ENCODE results near the gene WSCD1.
A peak's percentile ranks its signal among the peaks of the same experiment; 100 is the strongest.

WSCD1 gene

DNA sequence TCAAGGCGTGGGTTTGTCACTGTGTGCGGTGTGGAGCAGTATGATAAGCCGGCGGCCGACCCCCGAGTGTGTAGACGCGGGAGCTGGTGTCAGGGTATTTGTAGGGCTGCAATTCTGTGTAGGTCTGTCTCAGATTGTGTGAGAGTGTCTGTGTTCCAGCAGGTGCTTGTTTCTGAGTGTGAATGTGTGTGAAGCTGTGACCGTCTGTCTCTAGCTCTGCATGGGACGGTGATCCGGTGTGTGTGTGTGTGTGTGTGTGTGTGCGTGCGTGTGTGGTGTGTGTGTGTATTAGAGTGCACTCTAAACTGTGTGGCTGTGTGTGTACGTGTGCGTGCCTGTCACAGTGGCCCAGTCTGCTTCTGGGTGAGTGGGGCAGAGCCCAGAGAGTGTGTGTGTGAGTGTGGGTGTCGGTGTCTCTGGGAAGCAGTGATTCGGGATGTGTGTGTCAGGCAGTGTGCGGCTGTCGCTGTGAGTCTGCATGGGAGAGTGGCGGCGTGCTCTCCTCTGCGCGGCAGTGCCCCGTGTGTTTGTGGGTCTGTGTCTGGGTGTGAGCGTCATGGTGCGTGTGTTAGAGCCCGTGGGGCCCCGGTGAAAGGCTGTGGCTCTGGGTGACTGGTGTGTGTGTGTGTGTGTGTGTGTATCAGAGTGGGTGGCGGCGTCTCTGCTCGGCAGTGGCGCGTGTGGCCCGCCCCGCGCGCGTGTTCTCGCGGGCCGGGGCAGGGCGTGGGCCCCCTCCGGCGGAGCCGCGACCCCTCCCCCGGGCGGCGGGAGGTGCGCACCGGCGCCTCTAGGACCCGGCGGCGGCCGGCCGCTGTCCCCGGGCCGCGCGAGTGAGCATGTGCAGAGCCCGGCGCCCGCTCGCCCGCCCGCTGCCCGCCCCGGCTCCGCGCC lies at the start of gene WSCD1:
WSCD1 (plus strand) TSS at position 841 of the 891 bp plus-strand sequence. CDS start 10,280 bp downstream, outside the sequence.
- DNase-seq (ENCODE audit: low spot score): peak; percentile 39

DNA sequence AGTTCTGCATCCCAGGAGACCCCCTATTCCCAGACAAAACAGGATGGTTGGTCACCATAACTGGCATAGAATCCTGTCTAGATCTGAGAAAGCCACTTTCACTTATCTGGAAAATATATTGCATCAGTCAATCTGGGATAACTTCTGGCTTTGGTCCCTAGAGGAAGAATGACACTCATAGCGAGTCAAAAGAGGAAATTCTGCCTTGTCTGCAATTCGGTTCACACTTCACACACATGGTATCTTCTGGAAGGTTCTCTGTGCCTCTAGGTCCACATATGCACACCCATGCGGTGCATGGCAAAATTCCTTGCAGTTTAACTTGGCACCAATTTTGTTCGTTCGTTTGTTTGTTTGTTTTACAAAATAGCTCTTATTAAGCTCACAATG lies 49.2 kb upstream of the WSCD1 start:
- no peak for DNase-seq (ENCODE audit: low spot score)

DNA sequence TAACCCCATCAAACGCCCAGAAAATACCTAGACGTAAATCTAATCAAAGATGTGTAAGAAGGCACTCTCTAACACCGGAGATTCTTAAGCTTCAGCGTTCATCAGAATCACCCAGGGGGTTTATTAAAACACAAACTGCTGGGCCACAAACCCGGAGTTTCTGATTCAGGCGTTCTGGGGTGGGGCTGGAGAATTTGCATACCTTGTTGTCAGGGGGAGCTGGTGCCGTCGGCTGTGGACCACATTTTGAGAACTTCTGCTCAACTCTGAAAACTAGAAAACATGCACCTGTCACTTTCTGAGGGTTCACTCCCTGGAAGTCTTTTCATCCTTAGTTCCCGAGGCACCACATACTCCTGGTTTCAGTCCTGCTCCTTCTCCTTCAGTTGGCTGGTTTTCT lies 48.6 kb upstream of the WSCD1 start:
- DNase-seq (ENCODE audit: low spot score): no peak

DNA sequence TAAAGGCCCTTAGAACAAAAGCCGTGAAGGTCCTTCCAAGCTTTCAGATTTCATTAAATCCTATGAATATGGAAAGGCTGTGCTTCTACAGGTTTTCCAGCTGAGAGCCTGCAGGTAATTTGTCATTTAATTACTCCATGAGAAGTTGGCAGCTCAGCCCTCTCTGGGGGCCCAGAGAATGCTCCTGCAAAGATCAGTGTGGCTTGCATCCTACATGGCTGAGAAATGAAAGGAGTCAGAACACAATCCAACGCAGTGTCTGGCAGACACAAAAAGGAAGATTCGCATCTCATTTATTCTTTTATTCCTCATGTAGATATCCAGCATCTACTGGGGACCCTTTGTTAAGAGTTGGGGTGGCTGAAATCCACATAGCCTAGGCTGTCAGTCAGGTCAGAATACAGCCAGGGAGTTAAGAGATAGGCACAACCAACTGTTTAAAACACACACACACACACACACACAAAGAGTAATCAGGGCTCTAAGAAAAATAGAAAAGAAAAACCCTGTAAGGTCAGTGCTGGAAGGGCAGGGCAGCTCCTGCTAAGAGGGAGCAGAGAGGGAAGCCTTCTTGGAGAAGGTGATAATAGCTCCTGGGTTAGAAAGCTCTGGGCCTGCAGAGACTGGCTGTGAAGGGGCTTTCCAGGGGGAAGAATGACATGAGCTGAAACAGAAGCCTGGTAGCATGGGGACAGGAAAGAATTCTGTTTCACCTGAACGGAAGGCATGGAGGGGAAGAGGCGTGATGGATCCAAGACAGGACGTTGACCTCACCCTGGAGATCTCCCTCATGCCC lies 46.9 kb upstream of the WSCD1 start:
- no peak for DNase-seq (ENCODE audit: low spot score)

DNA sequence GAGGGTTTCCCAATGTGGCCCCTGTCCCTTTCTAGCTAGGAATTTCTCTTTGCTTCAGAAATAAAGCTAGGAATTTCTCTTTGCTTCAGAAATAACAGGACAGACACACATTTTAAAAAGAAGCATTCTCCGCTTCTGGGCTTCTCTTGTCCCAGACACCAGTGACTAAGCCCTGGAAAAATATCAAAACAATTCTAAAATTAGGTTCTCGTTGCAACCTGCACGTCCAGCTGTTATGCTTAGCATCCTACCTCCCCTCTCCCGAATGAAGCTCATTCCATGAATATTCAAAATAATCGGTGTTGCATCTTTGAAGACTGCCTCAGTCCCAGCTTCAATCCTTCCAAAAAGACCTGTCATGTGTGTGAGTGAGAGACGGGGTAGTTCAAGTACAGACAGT lies 45.6 kb upstream of the WSCD1 start:
- no peak for DNase-seq (ENCODE audit: low spot score)

DNA sequence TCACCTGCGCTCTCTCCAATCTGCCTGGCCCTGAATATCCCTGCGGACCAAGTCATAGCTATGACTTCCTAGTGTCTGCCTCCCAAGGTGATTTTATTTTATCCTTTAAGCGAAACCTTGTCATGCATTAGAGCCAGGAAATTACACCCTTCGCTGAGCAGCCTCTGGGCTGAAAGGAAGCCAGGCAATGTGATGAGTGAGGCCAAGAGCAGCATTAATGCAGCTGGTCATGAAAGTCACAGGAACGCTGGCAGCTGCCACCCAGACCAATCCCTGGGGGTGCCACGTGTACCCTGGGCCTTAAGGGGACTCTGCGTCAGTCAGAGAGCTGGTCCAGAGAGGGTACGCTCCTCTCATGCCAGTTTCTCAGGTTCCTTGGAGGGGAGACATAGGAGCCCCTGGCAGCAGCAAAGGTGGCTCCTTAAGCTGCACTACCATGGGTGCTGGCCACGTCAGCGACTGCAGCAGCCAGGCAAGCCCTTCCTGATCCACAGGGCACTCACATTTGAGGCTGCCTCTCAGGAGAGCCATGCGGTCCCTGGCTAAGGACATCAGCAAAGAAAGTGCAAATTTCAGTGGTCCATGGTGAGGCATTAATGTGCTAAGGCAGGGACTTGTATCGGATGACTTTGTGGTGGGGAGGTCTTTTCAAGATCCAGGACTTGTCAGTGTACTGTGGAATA lies 42.7 kb upstream of the WSCD1 start:
- DNase-seq (ENCODE audit: low spot score): no peak

DNA sequence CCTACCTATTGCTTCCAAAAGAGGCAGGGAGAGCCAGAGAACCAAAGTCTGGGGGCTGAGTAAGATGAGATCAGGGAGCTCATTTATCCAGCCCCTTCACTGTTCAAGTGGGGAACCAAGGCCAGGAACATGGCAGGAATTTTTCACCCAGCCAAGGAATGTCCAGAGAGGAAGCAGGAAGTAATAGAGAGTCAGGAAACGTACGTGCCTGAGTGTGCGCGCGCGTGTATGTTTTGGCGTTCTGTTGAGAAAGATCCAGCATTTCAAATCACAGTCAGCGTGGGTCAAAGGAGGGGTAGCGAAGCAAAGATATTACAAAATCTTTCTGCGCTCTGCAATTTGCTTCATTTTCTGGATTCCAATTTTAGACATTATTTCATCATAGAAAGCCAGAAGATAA lies 41.9 kb upstream of the WSCD1 start:
- DNase-seq (ENCODE audit: low spot score): no peak

DNA sequence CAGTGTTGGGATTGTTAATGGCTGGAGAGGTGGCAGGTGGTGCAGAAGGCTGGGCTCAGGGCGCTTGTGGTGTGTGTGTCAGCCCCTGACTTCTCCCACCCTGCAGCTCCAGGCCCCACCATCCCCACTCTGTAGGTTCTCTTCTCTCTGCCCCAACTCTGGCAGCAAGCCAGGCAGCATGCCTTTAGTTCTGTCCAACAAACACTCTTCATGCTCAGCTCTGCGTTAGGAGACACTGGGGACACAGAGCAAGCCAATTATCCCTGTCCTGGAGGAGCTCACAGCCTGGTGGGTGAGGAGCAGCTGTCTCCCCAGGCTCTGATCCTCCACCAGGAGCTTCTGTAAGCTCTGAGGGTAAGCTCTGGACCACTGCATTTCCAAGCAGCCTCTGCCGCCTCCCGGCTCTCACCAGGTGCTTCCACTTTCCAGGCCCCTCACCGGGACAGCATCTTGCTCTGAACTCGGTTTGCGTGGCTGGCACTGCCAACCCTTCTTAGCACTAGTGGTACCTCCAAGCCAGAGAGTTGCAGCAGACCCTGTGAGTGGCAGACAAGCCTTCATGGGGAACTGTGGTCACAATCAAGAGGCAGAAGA lies 34.3 kb upstream of the WSCD1 start:
- no peak for DNase-seq (ENCODE audit: low spot score)

DNA sequence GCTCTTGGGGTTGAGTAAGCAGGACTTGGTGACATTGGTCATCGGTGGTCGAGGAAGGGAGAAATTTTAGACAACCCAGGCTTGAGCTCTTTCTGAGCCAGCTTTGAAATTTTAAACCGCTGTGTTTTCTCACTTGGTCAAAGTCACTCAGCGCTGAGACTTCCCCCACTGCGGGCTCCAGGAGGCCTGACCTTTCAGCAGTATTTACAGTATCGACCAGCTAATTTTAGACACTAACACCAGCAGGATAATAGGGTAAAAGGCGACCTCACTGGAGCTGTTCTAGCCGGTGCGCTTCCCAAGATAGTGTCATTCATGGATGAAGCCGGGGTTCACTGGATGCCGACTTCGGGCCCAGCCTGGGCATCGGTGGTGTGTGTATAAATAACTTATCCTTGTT lies 29.7 kb upstream of the WSCD1 start:
- no peak for DNase-seq (ENCODE audit: low spot score)

DNA sequence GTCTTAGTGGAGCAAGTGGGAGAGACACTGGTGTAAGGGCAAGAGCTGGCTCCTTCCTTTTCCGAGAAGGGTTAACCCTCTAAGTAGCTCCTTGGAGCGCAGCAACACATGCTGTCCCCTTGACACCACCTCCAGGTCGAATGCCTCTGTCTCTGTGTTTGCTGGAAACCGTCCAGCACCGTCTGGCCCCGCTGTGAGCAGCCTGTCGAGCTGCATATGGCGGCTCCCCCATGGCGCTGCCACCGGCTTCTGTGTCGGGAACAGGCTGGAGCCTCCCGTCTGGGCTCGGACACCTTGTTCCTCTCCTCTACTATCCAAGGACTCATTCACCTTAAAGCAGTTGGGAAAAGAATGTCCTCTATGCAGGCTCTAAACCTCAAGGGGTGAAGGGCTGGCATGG lies 28.9 kb upstream of the WSCD1 start:
- DNase-seq (ENCODE audit: low spot score): no peak

DNA sequence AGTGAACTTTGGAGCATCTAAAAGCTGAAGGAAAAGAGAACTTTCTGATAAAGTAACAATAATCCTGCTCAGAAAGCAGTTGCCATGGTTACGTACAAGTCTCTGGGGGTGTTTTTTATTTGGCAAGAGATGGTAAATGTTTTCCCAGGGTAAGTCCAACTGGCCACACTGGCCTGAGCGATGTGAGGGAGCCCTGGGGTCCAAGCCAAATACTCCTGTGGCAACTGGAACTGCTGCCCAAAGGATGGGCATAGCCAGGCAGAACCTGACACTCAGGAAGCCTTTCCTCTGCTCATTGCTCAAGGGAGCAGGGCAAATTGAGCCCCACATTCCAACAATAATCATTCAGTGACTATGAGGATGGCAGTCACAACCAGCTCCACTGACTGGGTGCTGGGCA lies 26.8 kb upstream of the WSCD1 start:
- DNase-seq (ENCODE audit: low spot score): no peak

DNA sequence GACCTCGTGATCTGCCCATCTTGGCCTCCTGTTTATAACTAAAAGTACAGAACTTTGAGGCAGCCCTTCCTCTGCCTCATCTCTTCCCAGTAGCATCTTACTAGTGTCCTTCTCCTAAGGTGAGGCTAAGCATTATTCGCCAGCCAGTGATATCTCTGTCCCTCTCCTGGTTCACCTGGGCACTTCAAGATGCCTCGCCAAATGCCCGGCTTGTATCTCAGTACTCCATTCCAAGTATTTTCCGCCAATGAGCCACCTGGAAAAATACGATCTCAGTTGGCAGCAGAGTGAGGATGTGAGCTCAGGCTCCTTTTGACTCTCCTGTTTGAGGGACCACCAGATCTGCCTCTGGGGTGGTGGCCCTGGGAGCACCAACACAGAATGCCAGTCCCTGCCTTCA lies 25.9 kb upstream of the WSCD1 start:
- no peak for DNase-seq (ENCODE audit: low spot score)

DNA sequence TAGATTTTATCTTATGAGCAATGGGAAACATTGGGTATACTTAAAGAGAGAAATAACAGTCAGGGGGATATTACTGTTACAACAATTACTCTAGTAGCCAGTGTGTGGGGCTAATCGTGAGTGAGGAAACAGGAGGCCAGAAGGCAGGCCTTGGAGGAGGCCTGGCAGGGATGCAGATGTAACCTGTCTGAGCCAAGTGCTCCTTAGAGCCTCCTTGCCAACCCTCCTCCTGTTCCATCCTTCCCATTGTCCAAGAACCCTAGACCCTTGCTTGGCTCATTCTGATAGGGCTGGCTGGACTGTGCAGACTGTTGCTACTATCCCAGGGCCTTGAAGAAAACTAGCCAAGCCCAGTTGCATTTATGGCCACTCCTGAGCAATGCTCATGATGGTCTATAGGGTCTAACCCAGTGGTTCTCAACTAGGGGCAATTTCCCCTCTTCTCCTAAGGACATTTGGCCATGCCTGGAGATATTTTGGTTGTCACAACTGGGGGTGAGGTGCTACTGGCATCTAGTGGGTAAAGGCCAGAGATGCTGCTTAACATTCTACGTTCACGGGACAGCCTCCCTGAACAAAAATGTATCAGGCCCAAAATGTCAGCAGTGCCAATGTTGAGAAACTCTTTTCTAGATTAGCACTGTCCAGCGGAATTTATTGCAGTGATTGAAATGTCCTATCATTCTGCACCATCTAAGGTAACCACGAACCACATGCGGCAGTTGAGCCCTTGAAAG lies 24.4 kb upstream of the WSCD1 start:
- DNase-seq (ENCODE audit: low spot score): no peak

DNA sequence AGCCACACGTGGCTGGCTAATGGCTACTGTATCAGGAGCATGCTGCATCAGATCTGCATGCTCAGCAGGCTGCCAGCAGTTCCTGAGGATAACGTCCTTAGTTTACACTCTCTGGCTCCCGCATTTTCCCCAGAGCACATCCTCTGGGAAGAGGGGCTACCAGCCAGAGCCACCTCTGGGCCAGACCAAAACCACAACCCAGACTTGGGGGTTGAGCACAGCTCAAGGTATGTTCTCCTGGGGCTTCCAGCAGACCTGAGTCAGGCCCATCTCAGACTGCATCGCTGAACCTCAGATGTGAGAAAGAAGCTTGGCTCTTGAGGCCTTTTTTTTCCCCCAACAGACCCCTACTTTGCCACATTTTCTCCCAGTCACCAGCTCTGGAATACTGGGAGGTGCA lies 23.7 kb upstream of the WSCD1 start:
- DNase-seq (ENCODE audit: low spot score): no peak

DNA sequence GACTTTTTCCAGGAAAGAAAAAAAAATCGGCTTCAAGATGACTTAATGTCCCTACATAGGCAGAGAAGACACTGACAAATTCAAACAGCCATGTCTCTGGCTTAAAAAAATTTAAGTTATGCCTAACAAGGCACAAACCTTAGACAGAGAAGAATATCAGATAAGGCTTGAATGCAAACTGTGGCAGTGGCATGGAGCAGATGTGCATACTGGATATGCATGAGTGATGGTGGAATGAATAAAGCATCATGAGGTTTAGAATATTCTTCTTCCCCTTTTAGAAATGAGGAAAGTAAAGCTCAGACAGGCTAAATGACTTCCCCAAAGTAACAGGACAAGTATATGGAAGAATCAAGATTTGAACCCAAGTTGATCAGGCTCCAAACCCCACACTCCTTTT lies 23.2 kb upstream of the WSCD1 start:
- DNase-seq (ENCODE audit: low spot score): no peak

DNA sequence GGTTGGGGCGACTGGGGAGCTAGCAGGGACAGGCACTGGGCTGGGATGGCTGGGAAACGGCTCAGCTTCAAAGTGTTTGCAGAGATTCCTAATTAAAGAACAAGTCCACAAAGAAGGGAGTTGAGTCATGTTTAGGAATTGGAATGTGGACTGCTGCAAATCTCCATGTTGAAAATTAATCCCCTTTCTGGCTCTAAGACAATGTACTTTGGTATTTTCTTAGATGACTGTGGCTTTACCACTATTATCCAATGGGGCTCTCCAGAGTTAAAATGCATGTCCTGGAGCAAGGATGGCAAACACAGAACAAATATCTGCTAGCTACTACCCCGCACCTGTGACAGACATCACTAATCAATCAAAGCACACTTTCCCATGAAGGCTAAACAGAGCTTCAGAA lies 22.2 kb upstream of the WSCD1 start:
- DNase-seq (ENCODE audit: low spot score): peak; percentile 55

DNA sequence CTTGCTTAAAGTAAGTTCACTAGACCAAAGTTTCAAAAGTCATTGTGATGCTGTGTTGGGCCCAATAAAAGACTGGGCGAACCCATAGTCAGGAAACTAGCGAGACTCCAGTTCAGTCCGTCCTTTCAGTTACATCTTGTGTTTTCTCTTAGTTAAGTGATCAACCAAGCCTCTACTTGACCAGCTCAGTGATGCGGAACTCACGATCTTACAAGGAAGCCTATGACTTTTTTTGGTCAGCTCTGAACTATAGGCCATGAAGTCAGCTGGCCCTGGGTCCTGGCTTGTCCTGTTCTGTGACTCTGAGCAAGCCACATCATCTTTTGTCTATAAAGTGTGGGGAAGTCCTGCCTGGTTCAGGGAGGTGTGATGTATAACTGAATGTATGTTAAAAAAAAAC lies 21.7 kb upstream of the WSCD1 start:
- DNase-seq (ENCODE audit: low spot score): no peak

DNA sequence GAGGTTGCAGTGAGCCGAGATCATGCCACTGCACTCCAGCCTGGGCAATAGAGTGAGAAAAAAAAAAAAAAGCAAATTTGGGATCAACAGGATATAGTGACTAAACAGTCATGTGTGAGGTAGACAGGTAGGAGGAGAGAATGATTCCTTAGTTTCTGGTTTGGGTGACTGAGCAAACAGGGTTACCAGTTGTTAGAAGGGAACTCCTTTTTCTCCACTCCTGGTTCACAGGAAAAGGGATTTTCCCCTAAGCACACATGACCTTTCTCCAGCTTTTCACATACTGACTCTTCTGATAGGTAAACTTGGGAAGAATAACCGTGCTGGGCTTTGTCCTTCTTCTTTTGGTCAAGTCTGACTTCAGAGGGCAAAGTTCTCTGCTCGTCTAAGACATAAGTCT lies 17.3 kb upstream of the WSCD1 start:
- no peak for DNase-seq (ENCODE audit: low spot score)

DNA sequence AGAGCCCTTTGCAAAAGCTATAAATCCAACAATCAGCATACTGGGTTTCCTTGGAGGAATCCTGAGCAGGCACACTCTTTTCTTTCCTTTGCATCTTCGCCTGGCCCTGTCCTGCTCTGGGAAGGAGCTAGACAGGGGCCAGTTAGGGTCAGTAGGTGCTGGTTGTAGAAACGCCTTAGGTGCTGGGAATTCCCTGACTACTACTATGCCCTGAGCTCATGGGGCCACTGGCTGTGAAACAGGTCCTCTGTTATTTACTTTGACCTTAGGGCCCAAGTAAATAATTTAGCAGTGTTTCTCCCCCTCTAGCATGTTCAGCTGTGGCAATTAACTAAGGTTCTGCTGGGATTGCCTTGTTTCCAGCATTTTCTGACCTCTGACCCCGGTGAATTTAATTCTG lies 15.8 kb upstream of the WSCD1 start:
- no peak for DNase-seq (ENCODE audit: low spot score)

DNA sequence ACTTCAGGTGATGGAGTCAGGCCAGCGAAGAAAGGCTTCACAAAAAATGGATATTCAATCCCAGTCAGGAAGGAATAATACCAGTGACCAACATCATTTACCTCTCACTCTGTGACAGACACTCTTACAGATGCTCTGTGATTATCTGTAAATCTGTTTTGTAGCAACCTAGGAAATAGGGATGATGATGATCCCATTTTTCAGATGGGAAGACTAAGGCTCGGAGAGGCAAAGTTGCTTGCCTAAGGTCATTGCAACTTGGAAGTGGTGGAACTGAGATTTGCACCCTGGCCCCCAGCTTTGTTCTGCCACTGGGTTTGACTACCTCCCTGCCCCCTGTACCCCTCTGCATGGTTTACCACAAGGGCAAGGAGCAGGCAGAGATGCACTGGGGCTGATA lies 14.1 kb upstream of the WSCD1 start:
- DNase-seq (ENCODE audit: low spot score): no peak

DNA sequence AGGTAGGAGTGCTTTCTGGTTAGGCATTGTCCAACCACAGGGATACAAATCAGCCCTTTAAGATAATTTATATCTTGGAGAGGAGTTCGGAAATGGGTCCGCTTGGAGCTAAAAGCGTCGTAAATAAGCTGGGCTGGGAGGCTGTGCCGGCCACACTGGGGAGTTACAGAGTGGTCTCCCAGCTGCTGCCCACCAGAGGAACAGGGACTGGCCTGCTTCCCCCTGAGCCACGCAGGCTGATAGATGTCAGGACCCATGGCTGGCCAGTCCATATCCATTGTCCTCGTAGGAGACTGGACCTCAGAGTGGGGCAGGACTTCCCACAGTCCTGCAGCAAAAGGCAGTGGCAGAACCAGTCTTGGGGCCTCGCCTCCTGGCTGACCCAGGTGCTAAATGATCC lies 12.6 kb upstream of the WSCD1 start:
- no peak for DNase-seq (ENCODE audit: low spot score)

DNA sequence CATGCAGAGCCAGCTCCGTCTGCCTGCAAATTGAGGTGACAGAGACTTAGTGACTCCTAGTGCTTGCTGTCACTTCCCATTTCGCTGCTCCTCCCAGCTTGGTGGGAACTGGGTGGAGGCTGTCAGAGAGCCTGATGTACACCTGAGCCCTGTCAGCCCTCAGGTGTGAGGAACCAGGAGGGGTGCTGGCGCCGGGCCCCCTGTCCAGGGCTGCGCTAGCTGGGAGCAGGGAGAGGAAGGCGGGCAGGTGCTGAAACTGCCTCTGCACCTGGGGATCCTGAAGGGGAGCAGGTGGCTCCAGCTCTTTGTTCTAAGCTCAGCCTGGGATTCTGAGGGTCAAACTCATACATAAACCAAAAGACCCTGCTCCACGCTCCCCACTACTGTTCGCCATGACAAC lies 10.8 kb upstream of the WSCD1 start:
- no peak for DNase-seq (ENCODE audit: low spot score)
